Measurements from ENCODE around the gene PGP.

PGP gene

GRCh38 chr16:2179576-2179975 lies 35.1 kb downstream of the PGP start:
- DNase-seq, result no peak

- no peak for DNase-seq
Measured at GRCh38 chr16:2179107-2179501, 35.5 kb downstream of the PGP start.

GRCh38 chr16:2178321-2179106 lies 36.1 kb downstream of the PGP start:
- DNase-seq, result no peak

- no peak for DNase-seq
Measured at GRCh38 chr16:2177561-2177960, 37.1 kb downstream of the PGP start.

GRCh38 chr16:2177101-2177500 lies 37.5 kb downstream of the PGP start:
- DNase-seq, result no peak

- DNase-seq, result no peak
Measured at GRCh38 chr16:2176047-2176446, 38.6 kb downstream of the PGP start.

GRCh38 chr16:2175454-2175853 lies 39.2 kb downstream of the PGP start:
- DNase-seq, result no peak

GRCh38 chr16:2174396-2175131 lies 40.1 kb downstream of the PGP start:
- no peak for DNase-seq

GRCh38 chr16:2173916-2174315 lies 40.7 kb downstream of the PGP start:
- DNase-seq, result no peak

- no peak for DNase-seq
Measured at GRCh38 chr16:2173366-2173765, 41.3 kb downstream of the PGP start.

GRCh38 chr16:2172688-2173335 lies 41.8 kb downstream of the PGP start:
- DNase-seq, result no peak

GRCh38 chr16:2171601-2172178 lies 43.0 kb downstream of the PGP start:
- no peak for DNase-seq

- no peak for DNase-seq
Measured at GRCh38 chr16:2170587-2171435, 43.8 kb downstream of the PGP start.

GRCh38 chr16:2170080-2170479 lies 44.6 kb downstream of the PGP start:
- no peak for DNase-seq

- DNase-seq, result no peak
Measured at GRCh38 chr16:2167068-2167638, 47.5 kb downstream of the PGP start.

- no peak for DNase-seq
Measured at GRCh38 chr16:2166263-2167067, 48.2 kb downstream of the PGP start.

GRCh38 chr16:2165861-2166260 lies 48.8 kb downstream of the PGP start:
- no peak for DNase-seq

GRCh38 chr16:2163211-2163881 lies 51.3 kb downstream of the PGP start:
- no peak for DNase-seq

- DNase-seq, result no peak
Measured at GRCh38 chr16:2162676-2163118, 51.9 kb downstream of the PGP start.

- no peak for DNase-seq
Measured at GRCh38 chr16:2161911-2162310, 52.7 kb downstream of the PGP start.

Measured in GDM1 (cell line).